Measurements from ENCODE around the gene FOSB.

GRCh38 chr19:45476304-45476703, 8.5 kb downstream of the FOSB start:
- TF ChIP-seq CTCF (IDR thresholded peaks at IDR 0.05; ENCODE audit: insufficient read depth, low read depth, low read length), result no peak
- no peak for TF ChIP-seq EZH2 (IDR thresholded peaks at IDR 0.05; ENCODE audit: insufficient read depth, low read length)
